Stimulated activated CD4-positive, alpha-beta T cell treated with anti-CD3 and anti-CD28 coated beads, Interleukin-4, amount 100 ng/mL, for 24 hours (primary cell): ENCODE data around the gene IGFBP2.

Source experiments
- DNase-seq: peaks from one replicate; pipeline ENCODE4 v3.0.0-alpha.2; 2020

Gene IGFBP2

DNA sequence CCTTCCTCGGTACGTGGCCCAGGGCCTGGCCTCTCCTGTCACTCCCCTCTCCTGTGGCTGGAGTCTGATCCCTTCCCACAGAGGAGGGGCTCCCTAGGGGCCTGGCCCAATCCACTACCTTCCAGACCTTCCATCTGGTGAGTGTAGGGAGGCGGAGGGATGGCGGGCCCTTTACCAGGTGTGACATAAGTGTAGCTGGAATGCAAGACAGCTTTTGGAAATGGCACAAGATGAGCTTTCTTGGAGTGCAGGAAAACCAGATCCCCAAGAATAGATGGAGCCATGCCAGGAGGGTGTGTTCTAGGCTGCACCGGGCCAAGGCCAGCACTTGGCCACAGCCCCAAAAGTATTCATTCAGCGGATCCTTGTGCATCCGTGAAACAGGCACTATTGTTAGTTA, 32.0 kb downstream of the IGFBP2 start:
- DNase-seq, result no peak

DNA sequence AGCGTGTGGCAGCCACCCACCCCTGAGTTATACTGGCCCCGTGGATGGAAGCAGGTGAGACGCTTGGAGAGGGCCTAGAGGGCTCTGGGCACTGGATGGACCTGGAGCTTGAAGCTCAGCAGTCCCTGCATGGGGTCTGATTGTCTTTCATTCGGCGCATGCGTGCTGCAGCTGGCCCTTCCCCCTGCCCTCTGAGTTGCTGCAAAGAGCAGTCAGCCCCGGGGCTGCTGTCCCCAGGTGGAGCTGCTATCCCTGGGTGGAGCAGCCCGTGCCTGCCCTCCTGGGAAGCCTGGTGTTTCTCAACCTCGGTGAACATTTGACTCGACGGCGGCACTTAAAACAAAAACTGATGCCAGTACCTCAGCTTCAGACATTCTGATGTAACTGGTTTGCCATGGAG, 32.5 kb downstream of the IGFBP2 start:
- DNase-seq, result no peak

DNA sequence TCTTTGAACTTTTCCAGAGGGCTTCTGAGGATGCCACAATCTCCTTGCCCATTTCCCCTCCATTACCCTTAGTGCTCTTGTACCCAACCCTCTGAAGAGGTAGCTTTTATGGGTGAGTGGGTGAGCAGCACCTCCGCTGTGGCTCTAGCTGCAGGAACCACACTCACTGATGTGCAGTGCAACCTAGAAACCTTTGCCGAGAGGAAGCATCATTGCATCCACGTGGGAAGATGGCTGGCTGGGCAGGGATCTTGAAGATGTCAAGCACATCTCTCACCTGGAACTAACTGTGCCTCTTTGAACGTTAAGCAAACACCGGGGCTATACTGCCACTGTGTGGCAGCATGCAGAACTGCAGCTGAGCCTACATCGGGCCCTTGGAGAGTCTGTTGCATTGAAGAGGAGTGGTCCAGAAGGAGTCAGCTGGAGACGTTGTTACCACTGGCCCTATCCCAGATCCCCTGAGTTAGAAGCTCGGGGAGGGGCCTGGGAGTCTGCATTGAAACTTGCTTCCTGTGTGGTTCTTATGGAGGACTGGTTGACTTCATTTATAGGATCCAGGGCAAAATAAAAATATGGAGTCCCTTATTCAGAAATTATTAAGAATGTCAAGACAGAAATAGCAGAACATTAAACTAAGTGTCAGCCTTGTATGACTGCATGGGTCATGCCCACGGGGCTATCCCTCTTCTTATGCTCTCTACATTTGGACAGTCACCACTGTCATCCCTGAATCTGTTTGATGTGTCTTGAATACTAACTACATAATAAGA, 33.4 kb downstream of the IGFBP2 start:
- peak; percentile 62 for DNase-seq

GRCh38 chr2:216670266-216671080, 37.3 kb downstream of the IGFBP2 start:
- DNase-seq, result no peak

DNA sequence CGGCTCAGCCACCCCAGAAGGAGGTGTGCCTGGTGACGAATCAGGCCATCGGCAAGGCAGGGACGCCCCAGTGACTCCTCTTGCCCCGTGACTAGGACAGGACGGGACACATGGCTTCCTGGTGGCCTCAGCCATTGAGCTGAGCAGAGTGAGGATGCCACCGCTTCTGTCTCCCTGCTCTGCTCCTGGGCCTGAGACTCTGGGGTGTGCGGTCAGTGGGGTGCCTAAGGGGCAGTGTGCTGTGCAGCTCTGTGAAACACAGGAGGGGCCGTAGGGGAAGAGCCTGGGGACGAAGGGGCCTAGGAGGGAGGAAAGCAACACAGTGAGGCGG, 37.8 kb downstream of the IGFBP2 start:
- DNase-seq, result no peak

GRCh38 chr2:216671791-216672343, 38.6 kb downstream of the IGFBP2 start:
- no peak for DNase-seq

- DNase-seq, result no peak
These were observed 39.2 kb downstream of the IGFBP2 start for GRCh38 chr2:216672466-216672865.

GRCh38 chr2:216673021-216673420, 39.8 kb downstream of the IGFBP2 start:
- DNase-seq, result no peak

DNA sequence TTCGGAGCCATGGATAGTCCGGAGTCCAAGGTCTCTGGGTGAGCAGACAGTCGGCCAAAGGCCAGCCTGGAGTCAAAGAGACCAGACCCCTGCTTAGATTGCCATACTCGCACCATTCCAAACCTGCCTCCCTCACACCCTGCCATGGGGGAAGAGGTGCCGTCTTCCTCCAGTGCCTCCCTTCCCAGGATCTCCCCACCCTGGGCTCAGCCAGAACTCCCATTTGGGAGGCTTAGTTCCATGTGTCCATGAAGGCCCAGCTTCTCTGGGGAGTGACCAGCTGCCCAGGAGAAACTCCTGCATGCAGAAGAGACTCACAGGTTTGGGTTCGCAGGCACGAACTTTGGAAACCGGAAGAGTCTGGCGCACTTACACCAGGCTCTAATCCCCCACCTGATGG, 40.4 kb downstream of the IGFBP2 start:
- no peak for DNase-seq

GRCh38 chr2:216674376-216674775, 41.2 kb downstream of the IGFBP2 start:
- no peak for DNase-seq

GRCh38 chr2:216676630-216677029, 43.4 kb downstream of the IGFBP2 start:
- no peak for DNase-seq

DNA sequence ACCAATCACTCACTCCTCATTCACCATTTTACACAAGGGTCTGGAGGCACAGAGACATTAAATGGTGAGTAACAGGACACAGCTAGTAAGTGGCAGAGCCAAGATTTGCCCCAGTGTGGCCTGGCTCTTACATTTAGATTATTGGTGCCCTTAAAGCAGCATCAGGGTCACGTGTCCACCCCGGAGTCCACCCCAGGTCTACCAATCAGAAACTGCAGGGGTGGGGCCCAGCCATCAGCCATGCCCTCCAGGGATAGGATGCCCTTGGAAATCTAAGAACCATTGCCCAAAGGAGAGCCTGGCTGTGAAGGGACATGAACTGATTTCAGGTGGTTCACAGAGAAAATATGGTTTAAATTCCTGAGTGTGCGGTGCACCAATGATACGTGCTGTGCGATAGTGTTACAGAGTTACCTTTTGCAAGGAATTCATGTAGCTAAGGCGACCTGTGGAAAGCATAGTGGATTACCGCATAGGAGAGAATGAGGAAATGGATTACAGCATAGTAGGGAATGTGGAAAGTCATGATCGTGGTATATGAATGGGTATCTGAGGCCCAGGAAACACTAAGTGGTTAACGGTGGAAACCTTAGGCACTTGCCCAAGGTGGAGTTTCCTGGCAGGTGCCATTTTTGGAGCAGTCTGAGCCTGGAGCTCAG, 44.3 kb downstream of the IGFBP2 start:
- no peak for DNase-seq

DNA sequence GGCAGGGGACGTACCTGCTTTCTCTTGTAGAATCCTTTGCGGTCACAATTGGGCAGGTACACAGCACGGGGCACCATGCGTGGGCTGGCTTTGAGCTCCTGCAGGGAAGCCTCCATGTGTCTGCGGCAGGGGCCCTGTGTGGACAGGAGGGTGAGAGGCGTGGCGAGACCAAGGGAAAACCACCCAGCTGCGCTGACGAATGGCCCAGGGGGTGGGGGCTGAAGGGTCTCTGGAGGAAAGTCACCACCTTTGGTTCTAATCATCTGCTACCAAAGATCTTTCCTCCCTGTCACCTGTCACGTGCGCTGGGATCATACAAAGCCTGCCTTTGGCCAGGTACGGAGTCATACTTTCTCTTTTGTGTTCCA, 44.9 kb downstream of the IGFBP2 start:
- DNase-seq, result no peak

- no peak for DNase-seq
These were observed 45.8 kb downstream of the IGFBP2 start for GRCh38 chr2:216678813-216679657.

DNA sequence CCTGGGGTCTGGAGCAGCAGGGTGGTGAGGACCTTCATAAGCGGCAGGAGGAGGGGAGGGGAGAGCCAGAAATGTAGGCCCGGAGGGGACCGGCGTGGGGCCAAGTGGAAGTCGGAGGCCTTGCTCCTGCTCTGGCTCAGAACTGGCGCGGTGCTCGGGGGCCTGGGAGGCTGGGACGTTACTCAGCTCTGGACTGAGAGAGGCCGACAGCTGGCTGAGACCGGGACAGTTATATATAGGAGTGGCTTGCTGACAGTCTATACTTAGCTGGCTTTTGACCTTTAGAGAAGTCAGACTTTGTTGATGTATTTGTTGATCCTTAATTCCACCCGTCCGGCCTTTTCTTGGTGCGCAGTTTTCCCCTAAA, 46.4 kb downstream of the IGFBP2 start:
- DNase-seq, result no peak

- DNase-seq, result no peak
These were observed 47.9 kb downstream of the IGFBP2 start for GRCh38 chr2:216680951-216681629.

DNA sequence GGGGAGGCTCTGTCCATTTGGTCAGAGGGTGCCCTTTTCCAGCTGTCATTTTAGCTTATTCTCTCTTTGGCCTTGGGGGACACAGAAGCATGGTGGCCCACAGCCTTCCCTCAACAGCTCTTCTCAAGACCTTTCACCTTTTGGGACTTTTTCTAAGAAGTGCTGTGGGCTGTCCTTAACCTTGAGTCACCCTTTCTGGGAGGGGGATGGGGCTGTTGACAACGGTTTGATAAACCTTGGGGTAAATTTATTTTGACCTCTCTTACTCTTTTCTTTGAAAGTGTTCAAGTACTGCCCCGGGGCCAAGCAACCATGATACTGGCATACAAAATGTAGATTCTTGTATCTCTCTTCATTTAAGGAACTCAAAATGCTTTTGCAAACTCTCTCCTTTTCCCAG, 48.5 kb downstream of the IGFBP2 start:
- DNase-seq, result no peak

- no peak for DNase-seq
These were observed 50.6 kb downstream of the IGFBP2 start for GRCh38 chr2:216683846-216684245.

DNA sequence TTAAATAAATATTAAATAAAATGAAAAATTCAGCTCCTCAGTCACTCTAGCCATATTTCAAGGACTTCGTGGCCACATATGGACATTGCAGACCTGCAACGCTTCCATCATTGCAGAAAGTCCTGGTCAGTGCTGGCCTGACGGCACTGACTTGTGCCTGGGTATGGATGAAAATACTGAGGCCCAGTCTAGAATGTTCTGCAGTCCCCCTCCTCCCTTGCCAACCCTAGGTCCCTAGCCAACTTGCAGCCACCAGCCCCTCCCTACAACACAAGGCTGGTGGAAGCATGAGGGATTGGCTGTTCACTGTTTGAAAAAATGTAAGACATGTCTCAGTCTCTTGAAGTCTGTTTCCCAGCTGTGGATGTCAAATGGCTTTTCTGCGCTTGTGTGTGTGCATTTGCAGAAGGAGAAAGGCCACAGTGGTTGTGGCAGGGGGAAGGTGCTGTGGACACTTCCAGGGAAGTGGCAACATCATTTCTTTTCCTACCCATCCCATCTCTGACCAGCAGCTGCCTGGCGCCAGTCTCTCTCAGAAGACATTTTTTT, 52.2 kb downstream of the IGFBP2 start:
- no peak for DNase-seq

- DNase-seq, result no peak
These were observed 53.9 kb downstream of the IGFBP2 start for GRCh38 chr2:216687111-216687510.

DNA sequence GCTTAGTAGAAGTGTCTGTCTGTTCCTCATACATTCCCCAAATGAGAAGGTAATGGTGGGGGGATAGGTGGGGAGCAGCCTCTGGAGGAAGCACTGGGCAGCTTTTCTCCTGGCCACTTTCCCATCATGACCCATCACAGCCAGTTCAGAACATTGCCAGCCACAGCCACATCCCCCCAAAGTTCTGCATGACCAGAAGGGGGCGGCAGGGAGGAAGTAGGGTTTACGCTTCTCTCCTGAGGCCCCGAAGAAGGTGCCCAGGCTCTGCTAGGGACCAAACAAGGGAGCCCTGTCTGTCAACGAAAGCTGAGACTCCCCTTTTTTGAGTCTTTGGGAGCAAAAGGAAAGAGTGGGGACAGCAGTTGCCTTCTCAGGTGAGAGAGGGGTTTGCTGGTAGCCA, 54.4 kb downstream of the IGFBP2 start:
- DNase-seq, result no peak
